Gastrocnemius medialis (tissue), 4 donors: ENCODE data around the gene CELF1.

Experiments used
- POLR2A ChIP-seq, 2 donors: fragments of 450-650 bp; IDR thresholded peaks; one replicate each; pipeline ENCODE4 v1.6.1; 2017; ENCODE audit warnings: antibody characterized with exemption in 2 of 2, mild to moderate bottlenecking in 2 of 2, moderate library complexity in 2 of 2
- TF ChIP-seq, protein P1 (sequence below), 5 experiments: fragments of 450-650 bp in 3 of 5; fragments of 200-600 bp in 2 of 5; sonication (generic) in 2 of 5; IDR thresholded peaks in 4 of 5; conservative IDR thresholded peaks in 1 of 5; 1 replicate in 4 of 5; 2 replicates in 1 of 5; pipeline ENCODE4 v1.5.1; 2016 to 2019; ENCODE audit warnings: antibody characterized with exemption in 5 of 5, mild to moderate bottlenecking in 3 of 5, moderate library complexity in 3 of 5

DNA sequence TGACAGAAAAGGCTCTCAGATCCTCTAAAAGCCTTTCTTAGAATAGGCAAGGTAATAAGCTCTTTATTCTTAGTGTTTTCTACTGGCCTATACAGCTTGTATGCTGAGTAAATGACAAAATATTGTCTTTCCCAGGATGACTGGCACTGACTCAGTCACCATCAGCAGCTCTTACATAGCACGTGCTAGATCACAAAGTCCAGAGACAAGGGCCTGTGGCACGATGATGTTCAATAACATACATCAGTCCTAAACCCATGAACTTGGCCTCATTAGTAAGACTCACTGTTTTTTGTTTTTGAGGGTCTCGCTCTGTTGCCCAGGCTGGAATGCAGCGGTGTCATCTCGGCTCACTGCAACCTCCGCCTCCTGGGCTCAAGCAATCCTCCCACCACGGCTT lies 42.7 kb downstream of the CELF1 start:
- TF ChIP-seq, protein P1, sequence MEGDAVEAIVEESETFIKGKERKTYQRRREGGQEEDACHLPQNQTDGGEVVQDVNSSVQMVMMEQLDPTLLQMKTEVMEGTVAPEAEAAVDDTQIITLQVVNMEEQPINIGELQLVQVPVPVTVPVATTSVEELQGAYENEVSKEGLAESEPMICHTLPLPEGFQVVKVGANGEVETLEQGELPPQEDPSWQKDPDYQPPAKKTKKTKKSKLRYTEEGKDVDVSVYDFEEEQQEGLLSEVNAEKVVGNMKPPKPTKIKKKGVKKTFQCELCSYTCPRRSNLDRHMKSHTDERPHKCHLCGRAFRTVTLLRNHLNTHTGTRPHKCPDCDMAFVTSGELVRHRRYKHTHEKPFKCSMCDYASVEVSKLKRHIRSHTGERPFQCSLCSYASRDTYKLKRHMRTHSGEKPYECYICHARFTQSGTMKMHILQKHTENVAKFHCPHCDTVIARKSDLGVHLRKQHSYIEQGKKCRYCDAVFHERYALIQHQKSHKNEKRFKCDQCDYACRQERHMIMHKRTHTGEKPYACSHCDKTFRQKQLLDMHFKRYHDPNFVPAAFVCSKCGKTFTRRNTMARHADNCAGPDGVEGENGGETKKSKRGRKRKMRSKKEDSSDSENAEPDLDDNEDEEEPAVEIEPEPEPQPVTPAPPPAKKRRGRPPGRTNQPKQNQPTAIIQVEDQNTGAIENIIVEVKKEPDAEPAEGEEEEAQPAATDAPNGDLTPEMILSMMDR (IDR thresholded peaks at IDR 0.05 in 4 of 5, conservative IDR thresholded peaks at IDR 0.05 in 1 of 5), result no peak
- TF ChIP-seq POLR2A (IDR thresholded peaks at IDR 0.05), result no peak
